ENCODE results near the gene ZNF438.

DNA sequence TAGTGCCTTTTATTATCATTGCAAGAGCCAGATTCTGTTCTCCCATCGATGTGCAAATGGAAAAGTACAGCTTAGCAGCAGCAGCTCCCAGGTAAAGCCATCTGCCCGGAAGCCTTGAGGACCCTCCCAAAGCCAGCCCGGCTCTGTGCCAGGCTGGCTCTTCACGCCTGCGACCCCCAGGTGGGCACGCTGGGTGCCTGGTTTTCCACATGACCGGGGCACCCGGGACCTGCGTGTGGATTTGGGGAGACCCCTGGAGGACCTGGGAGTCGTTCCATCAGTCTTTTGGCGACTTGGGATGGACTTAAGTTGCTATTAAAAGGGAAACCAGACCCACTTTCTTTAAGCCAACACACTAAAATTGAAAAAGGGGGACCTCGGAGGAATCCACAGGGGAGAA lies 196.5 kb downstream of the ZNF438 start:
- TF ChIP-seq, protein P1, sequence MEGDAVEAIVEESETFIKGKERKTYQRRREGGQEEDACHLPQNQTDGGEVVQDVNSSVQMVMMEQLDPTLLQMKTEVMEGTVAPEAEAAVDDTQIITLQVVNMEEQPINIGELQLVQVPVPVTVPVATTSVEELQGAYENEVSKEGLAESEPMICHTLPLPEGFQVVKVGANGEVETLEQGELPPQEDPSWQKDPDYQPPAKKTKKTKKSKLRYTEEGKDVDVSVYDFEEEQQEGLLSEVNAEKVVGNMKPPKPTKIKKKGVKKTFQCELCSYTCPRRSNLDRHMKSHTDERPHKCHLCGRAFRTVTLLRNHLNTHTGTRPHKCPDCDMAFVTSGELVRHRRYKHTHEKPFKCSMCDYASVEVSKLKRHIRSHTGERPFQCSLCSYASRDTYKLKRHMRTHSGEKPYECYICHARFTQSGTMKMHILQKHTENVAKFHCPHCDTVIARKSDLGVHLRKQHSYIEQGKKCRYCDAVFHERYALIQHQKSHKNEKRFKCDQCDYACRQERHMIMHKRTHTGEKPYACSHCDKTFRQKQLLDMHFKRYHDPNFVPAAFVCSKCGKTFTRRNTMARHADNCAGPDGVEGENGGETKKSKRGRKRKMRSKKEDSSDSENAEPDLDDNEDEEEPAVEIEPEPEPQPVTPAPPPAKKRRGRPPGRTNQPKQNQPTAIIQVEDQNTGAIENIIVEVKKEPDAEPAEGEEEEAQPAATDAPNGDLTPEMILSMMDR (IDR thresholded peaks at IDR 0.05) = no peak
- TF ChIP-seq POLR2AphosphoS5 (IDR thresholded peaks at IDR 0.05) (no peak), POLR2A (IDR thresholded peaks at IDR 0.05) (no peak)

Data from prostate gland (tissue), 2 donors.